Stimulated activated CD4-positive, alpha-beta T cell treated with anti-CD3 and anti-CD28 coated beads, Interleukin-15, amount 100 ng/mL, for 24 hours (primary cell): ENCODE measurements around the gene AKT3.

Source experiments
- DNase-seq: peaks from one replicate; pipeline ENCODE4 v3.0.0-alpha.2; 2020

The AKT3 gene

GRCh38 chr1:243482141-243483022 lies 367.7 kb downstream of the AKT3 start:
- DNase-seq, result peak; percentile 26

GRCh38 chr1:243481101-243481500 lies 368.9 kb downstream of the AKT3 start:
- DNase-seq, result no peak

- DNase-seq, result no peak
These were observed 372.2 kb downstream of the AKT3 start for GRCh38 chr1:243477731-243478290.

GRCh38 chr1:243475966-243476365 lies 374.1 kb downstream of the AKT3 start:
- peak; percentile 19 for DNase-seq

GRCh38 chr1:243474906-243475305 lies 375.1 kb downstream of the AKT3 start:
- no peak for DNase-seq

- DNase-seq, result no peak
These were observed 375.7 kb downstream of the AKT3 start for GRCh38 chr1:243474136-243474881.

GRCh38 chr1:243473227-243474135 lies 376.6 kb downstream of the AKT3 start:
- DNase-seq, result no peak

GRCh38 chr1:243471754-243472745 lies 378.0 kb downstream of the AKT3 start:
- no peak for DNase-seq

GRCh38 chr1:243471026-243471685 lies 378.9 kb downstream of the AKT3 start:
- no peak for DNase-seq

GRCh38 chr1:243470502-243470901 lies 379.5 kb downstream of the AKT3 start:
- DNase-seq, result no peak

- no peak for DNase-seq
These were observed 380.5 kb downstream of the AKT3 start for GRCh38 chr1:243469497-243469896.

GRCh38 chr1:243465738-243466137 lies 384.3 kb downstream of the AKT3 start:
- no peak for DNase-seq

- DNase-seq, result no peak
These were observed 385.0 kb downstream of the AKT3 start for GRCh38 chr1:243465081-243465480.

- DNase-seq, result no peak
These were observed 386.9 kb downstream of the AKT3 start for GRCh38 chr1:243462929-243463697.

- no peak for DNase-seq
These were observed 388.3 kb downstream of the AKT3 start for GRCh38 chr1:243461700-243462099.

GRCh38 chr1:243459059-243459458 lies 391.0 kb downstream of the AKT3 start:
- no peak for DNase-seq

- no peak for DNase-seq
These were observed 392.6 kb downstream of the AKT3 start for GRCh38 chr1:243457363-243457982.

GRCh38 chr1:243455760-243456651 lies 394.0 kb downstream of the AKT3 start:
- no peak for DNase-seq
